GM23338 (cell line): ENCODE measurements around the gene SLC4A3. TPM values are rescaled to one million over a fixed set of nuclear protein-coding genes. Genes with fewer than 3 reads are reported as not detected.

Experiments
- CTCF ChIP-seq, 2 experiments: fragments of 200-600 bp in 1 of 2; sonication (generic) in 1 of 2; conservative IDR thresholded peaks; 2 replicates each; pipeline versions ENCODE4 v1.5.1 to v1.6.1; 2016 to 2017; ENCODE audit warnings: antibody characterized with exemption in 2 of 2, low read depth in 2 of 2, mild to moderate bottlenecking in 2 of 2, moderate library complexity in 1 of 2
- ETS1 ChIP-seq: IDR thresholded peaks from 2 replicates; pipeline ENCODE4 v1.6.1; 2016; ENCODE audit warnings: antibody characterized with exemption
- JUNB ChIP-seq: IDR thresholded peaks from one replicate; pipeline ENCODE4 v1.6.1; 2016; ENCODE audit warnings: antibody characterized with exemption; ENCODE audit not compliant: unreplicated experiment
- ZNF331 ChIP-seq: fragments of 250-450 bp; sonication (Bioruptor Pico); IDR thresholded peaks from 2 replicates; pipeline ENCODE4 v1.5.0; 2020; ENCODE audit warnings: low read depth, mild to moderate bottlenecking, moderate library complexity
- ZNF462 ChIP-seq: fragments of 250-450 bp; sonication (Bioruptor Pico); IDR thresholded peaks from 2 replicates; pipeline ENCODE4 v1.5.0; 2020; ENCODE audit warnings: mild to moderate bottlenecking, moderate library complexity
- polyA plus RNA-seq: library from polyadenylated mRNA; unstranded; fragments of >200 nt; fragmentation: Nextera tagmentation; extraction: Ambion mirVana; gene quantifications from 2 replicates; pipeline ENCODE4 v1.2.1, GENCODE V29; 2016
- total RNA-seq: library from RNA; depleted of rRNA; stranded (reverse); fragments of >200 nt; shearing (Covaris generic); gene quantifications from 2 replicates; pipeline ENCODE4 v1.2.3, GENCODE V29; 2014

SLC4A3 gene
- total and polyA plus RNA-seq, 2 experiments from 2014 or later = 3.6 to 6.8 TPM

GRCh38 chr2:219642069-219642454 is 14.6 kb downstream of the SLC4A3 start (continued):
- no peak for TF ChIP-seq ZNF462 (CRISPR knock-in tag)
- no peak for TF ChIP-seq ETS1
- TF ChIP-seq JUNB = no peak
- TF ChIP-seq ZNF331 (CRISPR knock-in tag) = no peak
- TF ChIP-seq CTCF (conservative IDR thresholded peaks at IDR 0.05; ENCODE audit: low read depth in 2 of 2) = no peak
